GM19099 (cell line): ENCODE measurements around the gene ACTA1.
A peak's percentile ranks its signal among the peaks of the same experiment; 100 is the strongest.

Source experiments
- POLR2A ChIP-seq: IDR thresholded peaks from 3 replicates; pipeline ENCODE4 v1.6.1; 2011; ENCODE audit warnings: low read depth; ENCODE audit not compliant: insufficient read length; ENCODE audit errors: extremely low read depth

Gene ACTA1

DNA sequence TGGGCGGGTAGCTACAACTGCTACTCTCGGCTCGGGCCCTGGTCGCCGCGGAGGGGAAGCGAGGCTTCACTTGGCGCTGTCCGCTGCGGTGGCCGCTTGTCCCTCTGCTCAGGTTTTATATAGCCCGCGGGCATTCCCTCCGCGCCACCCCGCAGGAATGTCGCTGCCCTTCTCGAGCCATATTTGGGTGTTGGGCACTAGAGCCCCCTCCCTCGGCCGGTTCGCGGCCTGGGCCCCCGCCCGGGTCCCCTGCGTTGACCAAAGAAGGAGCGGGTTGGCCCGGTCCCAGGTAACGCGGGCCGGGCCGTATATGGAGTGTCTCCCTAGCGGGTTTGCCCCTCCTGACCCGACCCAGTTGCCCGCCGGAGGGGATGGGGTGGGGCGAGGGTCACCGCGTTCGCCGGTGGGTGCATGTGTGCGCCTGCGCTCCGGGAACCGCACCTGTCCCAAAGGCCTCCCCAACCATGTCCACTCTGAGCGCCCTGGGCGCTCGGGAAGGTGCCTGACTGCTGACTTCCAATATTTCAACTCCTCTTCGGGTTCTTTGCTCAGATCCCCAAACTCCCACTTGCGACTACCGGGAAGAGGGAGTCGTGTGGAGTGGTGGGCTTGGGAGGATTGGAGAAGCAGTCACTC is at the start of gene ACTA1:
TSS of gene ACTA1 (minus strand) at position 90 of the 636 bp plus-strand sequence. CDS start 979 bp downstream, outside the sequence.
- no peak for TF ChIP-seq POLR2A

DNA sequence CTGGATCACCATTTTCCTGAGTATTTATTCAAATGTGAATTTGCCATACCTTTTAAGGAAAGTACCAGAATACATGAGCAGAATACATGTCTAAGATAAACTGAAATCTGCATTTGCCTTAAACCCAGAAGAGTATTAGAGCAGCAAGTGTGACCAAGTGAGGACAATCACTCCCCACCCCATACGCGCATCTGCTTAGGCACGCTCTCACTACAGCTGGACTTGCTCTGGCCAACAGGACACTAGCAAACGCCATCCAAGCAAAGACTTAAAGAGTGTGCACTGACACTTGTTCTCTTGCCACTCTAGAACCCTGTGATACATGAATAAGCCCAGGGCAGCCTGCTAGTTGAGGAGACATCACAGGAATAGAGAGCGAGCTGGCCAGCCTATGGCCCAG is 48.6 kb upstream of the ACTA1 start:
- TF ChIP-seq POLR2A, result no peak

DNA sequence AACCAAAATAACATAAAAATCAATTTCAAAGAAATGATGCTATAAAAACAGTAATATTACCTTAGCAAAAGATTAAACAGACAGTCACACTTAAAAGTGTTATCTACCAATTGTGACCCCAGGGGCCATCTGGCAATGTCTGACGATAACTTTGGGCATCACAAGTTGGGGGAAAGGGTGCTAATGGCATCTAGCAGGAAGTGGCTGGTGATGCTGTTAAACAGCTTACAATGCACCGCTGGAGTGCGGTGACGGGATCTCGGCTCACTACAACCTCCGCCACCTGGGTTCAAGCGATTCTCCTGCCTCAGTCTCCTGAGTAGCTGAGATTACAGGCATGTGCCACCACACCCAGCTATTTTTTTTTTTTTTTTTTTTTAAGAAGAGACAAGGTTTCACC is 46.6 kb upstream of the ACTA1 start:
- TF ChIP-seq POLR2A, result no peak

DNA sequence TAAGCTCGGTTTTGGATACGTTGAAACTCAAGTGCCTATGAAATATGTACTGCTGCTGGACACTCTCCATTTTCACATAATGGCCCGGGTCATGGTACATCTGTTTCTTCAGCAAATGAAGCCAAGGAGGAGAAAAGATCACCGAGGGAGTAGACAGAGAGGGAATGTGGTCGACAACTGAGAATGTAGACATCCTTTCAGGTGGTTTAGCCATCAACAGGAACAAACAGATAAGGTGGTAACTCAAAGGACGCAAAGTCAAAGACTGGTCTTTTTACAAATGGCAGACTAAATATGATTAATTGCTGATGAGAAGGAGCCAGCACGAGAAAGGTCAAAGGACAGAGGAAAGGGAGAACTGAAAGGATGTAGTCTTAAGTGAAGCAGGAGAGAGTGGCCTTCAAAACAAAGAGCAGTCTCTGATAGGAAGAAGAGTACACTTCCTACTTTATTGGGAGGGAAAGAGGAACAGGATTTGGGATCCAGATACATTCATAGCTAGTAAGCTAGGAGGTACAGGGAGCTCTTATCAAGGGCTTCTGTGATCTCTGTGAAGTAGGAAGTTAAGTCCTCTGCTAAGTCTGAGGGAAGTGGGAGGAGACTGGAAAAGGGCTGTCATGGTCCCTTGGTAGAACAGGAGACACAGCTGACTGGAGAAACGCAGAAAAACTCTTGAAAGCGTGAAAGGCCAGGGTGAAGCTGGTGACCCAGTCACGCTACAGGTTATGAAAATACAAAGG is 45.9 kb upstream of the ACTA1 start:
- TF ChIP-seq POLR2A, result peak; percentile 56

DNA sequence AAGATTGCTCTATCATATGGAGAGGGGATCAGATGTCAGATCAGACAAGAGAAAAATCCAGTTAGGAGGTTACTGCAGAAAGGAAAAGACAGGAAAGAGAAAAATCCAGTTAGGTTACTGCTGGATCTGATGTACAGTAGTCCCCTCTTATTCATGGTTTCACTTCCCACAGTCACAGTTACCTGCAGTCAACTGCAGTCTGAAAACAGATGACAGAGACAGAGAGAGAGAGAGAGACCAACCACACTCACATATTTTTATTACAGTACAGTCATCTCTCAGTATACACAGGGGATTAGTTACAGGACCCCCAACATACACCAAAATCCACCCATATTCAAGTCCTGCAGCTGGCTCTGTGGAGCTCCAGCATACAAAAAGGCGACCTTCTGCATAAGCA is 45.0 kb upstream of the ACTA1 start:
- no peak for TF ChIP-seq POLR2A

DNA sequence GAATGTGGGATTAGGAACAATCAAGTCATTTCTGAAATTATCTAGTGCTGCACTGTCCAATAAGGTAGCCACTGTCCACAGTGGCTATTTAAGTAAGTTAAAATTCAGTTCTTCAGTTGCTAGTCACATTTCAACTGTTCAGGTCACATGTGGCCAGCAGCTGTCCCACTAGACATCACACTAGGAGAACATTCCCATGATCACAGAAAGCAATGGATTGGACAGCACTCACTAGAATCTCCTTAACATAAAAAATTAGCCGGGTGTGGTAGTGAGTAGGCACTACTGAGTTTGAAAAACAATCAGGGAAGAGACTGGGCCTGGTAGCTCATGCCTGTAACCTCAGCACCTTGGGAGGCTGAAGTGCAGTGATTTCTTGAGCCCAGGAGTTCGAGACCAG is 40.6 kb upstream of the ACTA1 start:
- no peak for TF ChIP-seq POLR2A

DNA sequence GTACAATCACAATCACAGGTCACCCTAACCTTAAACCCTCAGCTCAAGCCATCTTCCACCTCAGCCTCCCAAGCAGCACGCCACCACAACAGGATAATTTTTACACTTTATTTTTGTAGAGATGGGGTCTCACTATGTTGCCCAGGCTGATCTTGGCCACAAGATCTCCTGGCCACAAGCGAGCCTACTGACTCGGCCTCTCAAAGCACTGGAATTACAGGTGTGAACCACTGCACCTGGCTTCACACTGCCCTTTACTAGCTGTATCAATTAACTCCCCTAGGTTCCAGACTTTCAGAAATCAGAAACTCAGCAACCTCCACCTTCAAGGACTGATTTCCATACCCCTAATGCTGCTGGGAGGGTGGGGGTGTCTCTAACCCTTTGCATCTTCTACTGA is 37.3 kb upstream of the ACTA1 start:
- TF ChIP-seq POLR2A, result no peak

DNA sequence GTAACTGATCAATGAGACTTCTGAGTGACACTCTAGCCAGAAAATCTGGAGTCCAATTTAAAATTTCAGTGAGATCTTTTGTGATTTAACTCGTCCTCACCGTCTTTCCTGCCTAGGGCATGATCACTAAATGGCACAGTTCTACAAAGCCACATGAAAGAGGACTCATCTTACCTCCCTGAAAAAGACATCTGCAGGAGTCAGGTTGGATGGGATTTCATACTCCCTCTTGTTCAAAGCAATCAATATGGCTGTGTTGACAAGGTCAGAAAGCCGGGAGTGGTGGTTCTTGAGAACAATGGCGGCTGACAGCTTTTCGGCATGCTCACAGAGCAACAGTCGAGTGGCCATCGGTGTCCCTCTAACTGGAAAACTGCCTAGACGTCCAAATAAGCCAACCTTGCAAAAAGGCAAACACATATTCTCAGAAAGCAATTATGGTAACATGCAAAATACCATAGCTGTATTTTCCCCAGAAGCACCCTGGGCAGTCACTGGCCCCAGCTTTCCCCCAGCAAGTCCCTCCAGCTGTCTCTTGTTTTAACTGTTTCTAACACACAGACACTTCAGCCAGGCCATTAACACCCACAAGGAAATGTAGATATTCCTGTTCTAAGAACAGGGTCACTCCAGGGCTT is 36.6 kb upstream of the ACTA1 start:
- no peak for TF ChIP-seq POLR2A

DNA sequence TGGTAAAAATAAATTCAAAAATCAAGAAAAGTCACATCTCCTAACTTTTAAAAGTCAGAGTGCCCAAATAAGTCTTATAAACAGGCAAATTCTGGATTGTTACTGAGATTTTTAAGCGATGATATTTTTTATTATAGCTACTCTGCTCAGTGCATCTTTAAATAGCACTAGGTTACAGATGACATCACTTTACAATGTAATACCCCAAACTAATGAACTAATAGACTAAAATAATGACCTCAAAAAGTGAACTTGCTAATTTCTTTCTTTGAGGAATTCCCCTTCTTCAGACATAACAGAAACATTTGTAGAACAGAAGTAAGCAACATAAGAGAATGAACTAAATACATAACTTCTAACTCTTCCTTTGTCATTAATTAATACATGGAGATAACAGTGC is 33.0 kb upstream of the ACTA1 start:
- TF ChIP-seq POLR2A, result no peak

DNA sequence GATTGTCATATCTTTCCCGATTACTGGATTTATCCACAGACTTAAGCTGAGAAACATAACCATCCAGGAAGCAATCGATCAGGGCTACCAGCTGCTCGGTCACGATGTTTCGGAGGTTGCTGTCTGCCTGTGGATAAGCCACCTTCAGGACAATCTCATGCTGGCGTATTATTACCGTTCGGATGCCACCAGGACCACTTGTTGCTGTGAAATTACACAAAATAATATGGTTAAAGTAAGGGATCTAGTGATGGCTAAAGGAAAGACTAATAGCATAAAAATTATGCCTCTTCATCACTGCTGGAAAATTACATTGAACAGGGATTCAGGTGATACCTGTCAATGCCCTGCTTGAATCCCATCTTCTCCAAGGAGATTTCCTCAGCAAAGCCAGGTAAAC is 30.8 kb upstream of the ACTA1 start:
- TF ChIP-seq POLR2A, result no peak

DNA sequence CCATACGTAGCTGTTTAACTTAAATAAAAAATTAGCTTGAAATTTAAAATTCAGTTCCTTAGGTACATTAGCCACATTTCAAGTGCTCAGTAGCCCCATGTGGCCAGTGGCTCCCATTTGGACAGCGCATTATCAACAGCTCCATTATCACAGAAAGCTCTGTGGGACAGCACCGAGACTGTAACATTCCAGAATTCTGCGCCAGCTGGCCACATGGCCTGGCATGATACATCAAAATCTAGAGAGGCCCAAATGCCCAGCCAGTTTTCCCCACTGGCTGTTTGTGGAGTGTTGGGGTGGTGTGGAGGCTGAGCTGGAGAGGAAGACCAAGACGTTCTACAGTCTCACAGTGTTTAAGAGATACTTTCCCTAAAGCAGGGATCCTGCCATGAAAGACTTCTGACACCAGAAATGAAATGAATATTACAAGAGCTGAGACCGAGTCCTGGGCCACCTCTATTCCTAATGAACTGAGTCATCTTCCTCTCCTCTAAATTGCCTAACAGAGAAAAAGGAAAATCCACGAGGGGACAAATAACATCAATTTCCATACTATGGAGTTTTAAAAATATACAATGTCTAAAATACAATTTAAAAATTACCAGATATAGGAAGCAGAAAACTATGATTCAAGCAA is 27.3 kb upstream of the ACTA1 start:
- TF ChIP-seq POLR2A, result no peak

DNA sequence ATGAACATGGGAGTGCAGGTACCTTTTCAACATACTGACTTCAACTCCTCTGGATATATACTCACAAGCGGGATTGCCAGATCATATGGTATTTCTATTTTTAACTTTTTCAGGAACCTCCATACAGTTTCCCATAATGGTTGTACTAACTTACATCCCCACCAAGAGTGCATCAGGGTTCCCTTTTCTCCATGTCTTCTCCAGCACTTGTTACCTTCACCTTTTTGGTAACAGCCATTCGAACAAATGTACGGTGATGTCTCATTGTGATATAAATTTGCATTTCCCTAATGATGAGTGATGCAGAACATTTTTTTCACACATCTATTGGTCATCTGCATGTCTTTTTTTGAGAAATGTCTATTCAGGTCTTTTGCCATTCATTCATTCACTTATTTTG is 25.9 kb upstream of the ACTA1 start:
- no peak for TF ChIP-seq POLR2A

DNA sequence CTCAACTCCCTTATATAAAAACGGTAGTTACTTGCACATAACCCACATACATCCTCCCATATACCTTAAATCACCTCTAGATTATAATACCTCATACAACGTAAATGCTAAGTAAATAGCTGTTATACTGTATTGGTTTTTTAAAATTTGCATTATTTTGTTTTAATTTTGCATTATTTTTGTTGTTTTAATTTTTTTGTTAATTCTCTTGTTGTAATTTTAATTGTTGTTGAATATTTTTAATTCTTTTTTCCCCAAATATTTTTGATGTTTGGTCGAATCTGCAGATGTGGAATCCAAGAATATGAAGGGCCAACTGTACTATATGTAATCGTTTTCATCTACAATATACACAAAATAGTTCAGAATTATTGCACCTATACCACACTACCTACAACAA is 23.5 kb upstream of the ACTA1 start:
- TF ChIP-seq POLR2A, result no peak

DNA sequence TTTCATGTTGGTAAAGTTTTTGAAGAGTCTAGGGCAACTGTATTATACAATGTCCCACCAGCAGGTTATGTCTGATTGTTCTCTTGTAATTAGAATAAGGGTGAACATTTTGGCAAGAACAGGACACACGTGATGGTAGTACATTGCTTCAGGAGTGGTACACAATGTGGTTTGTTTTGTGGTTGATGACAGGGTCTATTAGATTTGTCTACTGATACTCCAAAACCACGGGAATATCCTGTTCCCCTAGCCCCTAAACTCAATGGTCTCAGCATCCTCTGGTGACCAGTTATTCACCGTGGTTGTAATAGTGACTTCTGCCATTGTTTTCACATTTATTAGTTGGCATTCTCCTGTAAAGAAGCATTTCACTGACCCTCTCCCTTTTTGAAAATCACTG is 22.1 kb upstream of the ACTA1 start:
- TF ChIP-seq POLR2A, result no peak

DNA sequence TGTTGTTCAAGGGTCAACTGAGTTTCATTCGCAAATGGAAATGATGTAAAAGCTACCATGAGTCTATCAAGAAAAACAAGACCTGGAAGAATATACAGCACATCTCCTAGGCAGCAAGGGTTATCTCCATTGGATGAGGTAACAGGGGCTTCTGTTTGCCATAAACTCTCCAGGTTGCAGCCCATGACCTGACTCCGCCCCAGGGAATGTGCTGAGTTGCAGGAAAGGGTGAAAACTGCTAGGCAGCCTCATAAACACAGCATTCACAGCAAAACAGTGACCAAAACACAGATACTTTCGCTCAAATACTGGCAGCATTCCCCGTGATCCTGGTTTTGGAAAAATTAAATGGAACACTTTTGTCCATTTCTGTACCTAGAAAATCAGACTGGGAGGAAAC is 20.2 kb upstream of the ACTA1 start:
- TF ChIP-seq POLR2A, result no peak
